ENCODE measurements around the gene HMGN4.

The HMGN4 gene

DNA sequence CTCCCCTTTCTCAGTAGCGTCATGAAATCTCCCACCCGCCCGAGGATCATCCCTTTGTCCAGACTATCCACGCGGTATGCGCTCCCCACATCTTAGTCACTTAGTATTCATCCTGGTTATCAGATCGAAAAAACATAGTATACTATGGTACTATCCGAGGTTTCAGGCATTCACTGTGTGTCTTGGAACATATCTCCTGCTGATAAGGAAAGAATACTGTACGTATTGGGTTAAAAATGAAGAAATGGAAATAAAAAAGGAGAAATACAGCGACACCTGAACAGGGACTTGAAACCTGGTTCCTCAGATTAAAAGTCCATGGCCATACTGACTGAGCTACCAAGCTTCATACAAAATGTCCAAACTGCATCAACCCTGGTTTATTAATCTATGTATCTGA, 14.0 kb downstream of the HMGN4 start:
- no peak for TF ChIP-seq POLR2AphosphoS5 (IDR thresholded peaks at IDR 0.05; ENCODE audit: low read depth)
- TF ChIP-seq, protein P1, sequence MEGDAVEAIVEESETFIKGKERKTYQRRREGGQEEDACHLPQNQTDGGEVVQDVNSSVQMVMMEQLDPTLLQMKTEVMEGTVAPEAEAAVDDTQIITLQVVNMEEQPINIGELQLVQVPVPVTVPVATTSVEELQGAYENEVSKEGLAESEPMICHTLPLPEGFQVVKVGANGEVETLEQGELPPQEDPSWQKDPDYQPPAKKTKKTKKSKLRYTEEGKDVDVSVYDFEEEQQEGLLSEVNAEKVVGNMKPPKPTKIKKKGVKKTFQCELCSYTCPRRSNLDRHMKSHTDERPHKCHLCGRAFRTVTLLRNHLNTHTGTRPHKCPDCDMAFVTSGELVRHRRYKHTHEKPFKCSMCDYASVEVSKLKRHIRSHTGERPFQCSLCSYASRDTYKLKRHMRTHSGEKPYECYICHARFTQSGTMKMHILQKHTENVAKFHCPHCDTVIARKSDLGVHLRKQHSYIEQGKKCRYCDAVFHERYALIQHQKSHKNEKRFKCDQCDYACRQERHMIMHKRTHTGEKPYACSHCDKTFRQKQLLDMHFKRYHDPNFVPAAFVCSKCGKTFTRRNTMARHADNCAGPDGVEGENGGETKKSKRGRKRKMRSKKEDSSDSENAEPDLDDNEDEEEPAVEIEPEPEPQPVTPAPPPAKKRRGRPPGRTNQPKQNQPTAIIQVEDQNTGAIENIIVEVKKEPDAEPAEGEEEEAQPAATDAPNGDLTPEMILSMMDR (IDR thresholded peaks at IDR 0.05; ENCODE audit: insufficient read depth, low read length): no peak
- no peak for TF ChIP-seq GABPA (IDR thresholded peaks at IDR 0.05; ENCODE audit: low read depth)
- TF ChIP-seq SPI1 (IDR thresholded peaks at IDR 0.05; ENCODE audit: borderline replicate concordance, low read depth): no peak
- TF ChIP-seq, protein P2, sequence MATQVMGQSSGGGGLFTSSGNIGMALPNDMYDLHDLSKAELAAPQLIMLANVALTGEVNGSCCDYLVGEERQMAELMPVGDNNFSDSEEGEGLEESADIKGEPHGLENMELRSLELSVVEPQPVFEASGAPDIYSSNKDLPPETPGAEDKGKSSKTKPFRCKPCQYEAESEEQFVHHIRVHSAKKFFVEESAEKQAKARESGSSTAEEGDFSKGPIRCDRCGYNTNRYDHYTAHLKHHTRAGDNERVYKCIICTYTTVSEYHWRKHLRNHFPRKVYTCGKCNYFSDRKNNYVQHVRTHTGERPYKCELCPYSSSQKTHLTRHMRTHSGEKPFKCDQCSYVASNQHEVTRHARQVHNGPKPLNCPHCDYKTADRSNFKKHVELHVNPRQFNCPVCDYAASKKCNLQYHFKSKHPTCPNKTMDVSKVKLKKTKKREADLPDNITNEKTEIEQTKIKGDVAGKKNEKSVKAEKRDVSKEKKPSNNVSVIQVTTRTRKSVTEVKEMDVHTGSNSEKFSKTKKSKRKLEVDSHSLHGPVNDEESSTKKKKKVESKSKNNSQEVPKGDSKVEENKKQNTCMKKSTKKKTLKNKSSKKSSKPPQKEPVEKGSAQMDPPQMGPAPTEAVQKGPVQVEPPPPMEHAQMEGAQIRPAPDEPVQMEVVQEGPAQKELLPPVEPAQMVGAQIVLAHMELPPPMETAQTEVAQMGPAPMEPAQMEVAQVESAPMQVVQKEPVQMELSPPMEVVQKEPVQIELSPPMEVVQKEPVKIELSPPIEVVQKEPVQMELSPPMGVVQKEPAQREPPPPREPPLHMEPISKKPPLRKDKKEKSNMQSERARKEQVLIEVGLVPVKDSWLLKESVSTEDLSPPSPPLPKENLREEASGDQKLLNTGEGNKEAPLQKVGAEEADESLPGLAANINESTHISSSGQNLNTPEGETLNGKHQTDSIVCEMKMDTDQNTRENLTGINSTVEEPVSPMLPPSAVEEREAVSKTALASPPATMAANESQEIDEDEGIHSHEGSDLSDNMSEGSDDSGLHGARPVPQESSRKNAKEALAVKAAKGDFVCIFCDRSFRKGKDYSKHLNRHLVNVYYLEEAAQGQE (IDR thresholded peaks at IDR 0.05; ENCODE audit: insufficient replicate concordance, low read depth): no peak
- no peak for DNase-seq (ENCODE audit: low read depth in 1 of 2, low spot score in 1 of 2)

DNA sequence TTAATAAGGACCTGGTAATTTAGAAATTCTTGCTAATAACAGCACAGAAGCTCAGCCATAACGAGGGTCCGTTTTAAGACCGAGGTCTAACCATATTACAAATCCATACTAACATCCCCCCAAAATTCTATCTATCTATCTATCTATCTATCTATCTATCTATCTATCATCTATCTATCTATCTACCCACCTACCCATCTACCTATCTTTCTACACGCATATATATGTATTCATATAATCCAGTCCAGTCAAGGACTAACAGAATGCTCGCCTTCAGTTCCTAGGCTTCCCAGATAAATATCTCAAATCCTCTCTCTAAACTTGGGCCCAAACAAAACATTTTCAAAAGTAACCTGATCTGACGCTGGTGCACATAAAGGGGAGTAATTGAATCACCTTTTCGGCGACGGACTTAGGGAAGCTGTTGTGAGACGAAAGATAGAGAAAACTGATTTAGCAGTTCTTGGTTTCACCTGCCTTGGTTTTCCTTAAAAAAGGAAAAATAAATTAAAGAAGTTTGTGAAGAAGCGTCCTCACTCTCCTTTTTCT, 14.5 kb downstream of the HMGN4 start:
- Histone ChIP-seq H3K27ac (replicated peaks) (no peak overlapping the region), H3K27me3 (ENCODE audit: insufficient read depth, poor library complexity, severe bottlenecking) (no peaks in the 10 kb centered on the region), H3K4me3 (replicated peaks; ENCODE audit: insufficient read depth, low read length) (peak overlapping the region; percentile 76)
- DNase-seq (ENCODE audit: low read depth in 1 of 2, low spot score in 1 of 2): no peak
- TF ChIP-seq, protein P2 (IDR thresholded peaks at IDR 0.05; ENCODE audit: insufficient replicate concordance, low read depth): no peak
- TF ChIP-seq GABPA (IDR thresholded peaks at IDR 0.05; ENCODE audit: low read depth) (no peak), SPI1 (IDR thresholded peaks at IDR 0.05; ENCODE audit: borderline replicate concordance, low read depth) (no peak), POLR2AphosphoS5 (IDR thresholded peaks at IDR 0.05; ENCODE audit: low read depth) (no peak)
- TF ChIP-seq, protein P1 (IDR thresholded peaks at IDR 0.05; ENCODE audit: insufficient read depth, low read length): no peak

More for the DNA sequence above, 14.0 kb downstream of the HMGN4 start:
- no peak overlapping the region for H3K27ac ChIP-seq (replicated peaks)
- no peaks in the 10 kb centered on the region for H3K27me3 ChIP-seq (ENCODE audit: insufficient read depth, poor library complexity, severe bottlenecking)
- H3K4me3 ChIP-seq (replicated peaks; ENCODE audit: insufficient read depth, low read length): peak overlapping the region; percentile 76

DNA sequence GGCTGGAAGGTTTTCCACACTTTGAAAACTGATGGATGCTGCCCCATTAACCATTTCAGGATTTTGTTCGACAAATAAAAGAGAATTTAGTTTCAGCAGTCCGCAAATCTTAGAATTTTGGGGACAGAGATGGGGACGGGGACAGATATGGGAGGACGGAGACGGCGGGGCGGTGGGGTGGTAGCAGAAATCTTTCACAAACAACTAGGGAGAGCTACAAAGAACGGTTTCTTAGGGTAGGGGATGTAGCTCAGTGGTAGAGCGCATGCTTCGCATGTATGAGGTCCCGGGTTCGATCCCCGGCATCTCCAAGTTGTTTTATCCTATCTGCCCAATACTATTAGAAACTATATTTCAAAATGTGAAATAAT, 15.1 kb downstream of the HMGN4 start:
- Histone ChIP-seq H3K4me3 (replicated peaks; ENCODE audit: insufficient read depth, low read length) (peak overlapping the region; percentile 76), H3K27ac (replicated peaks) (peak overlapping the region; percentile 45), H3K27me3 (ENCODE audit: insufficient read depth, poor library complexity, severe bottlenecking) (no peaks in the 10 kb centered on the region)
- no peak for TF ChIP-seq SPI1 (IDR thresholded peaks at IDR 0.05; ENCODE audit: borderline replicate concordance, low read depth)
- TF ChIP-seq, protein P2 (IDR thresholded peaks at IDR 0.05; ENCODE audit: insufficient replicate concordance, low read depth): no peak
- TF ChIP-seq POLR2AphosphoS5 (IDR thresholded peaks at IDR 0.05; ENCODE audit: low read depth): no peak
- no peak for TF ChIP-seq GABPA (IDR thresholded peaks at IDR 0.05; ENCODE audit: low read depth)
- TF ChIP-seq, protein P1 (IDR thresholded peaks at IDR 0.05; ENCODE audit: insufficient read depth, low read length): no peak
- peak in 1 of 2 experiments; percentile 75 for DNase-seq (ENCODE audit: low read depth in 1 of 2, low spot score in 1 of 2)
